SK-N-SH (cell line): ENCODE measurements around the gene RBPJL. TPM values are rescaled to one million over a fixed set of nuclear protein-coding genes. Genes with fewer than 3 reads are reported as not detected.

Source experiments
- CHD2 ChIP-seq: fragments of 150-350 bp; IDR thresholded peaks from 2 replicates; pipeline ENCODE4 v1.6.1; 2018; ENCODE audit warnings: low read length; ENCODE audit not compliant: partially characterized antibody
- IRF3 ChIP-seq: fragments of 150-350 bp; IDR thresholded peaks from 2 replicates; pipeline ENCODE4 v1.6.1; 2016; ENCODE audit warnings: mild to moderate bottlenecking, low read depth, low read length
- JUND ChIP-seq: IDR thresholded peaks from 2 replicates; pipeline ENCODE4 v1.4.0; 2012
- MAX ChIP-seq: IDR thresholded peaks from 2 replicates; pipeline ENCODE4 v1.4.0; 2012; ENCODE audit warnings: low read depth
- MEF2A ChIP-seq: IDR thresholded peaks from 2 replicates; pipeline ENCODE4 v1.4.0; 2012; ENCODE audit warnings: low read depth, borderline replicate concordance
- MXI1 ChIP-seq: IDR thresholded peaks from 2 replicates; pipeline ENCODE4 v1.6.1; 2012; ENCODE audit warnings: mild to moderate bottlenecking, low read depth, low read length, improper control_type of control experiment
- NFIC ChIP-seq: IDR thresholded peaks from 2 replicates; pipeline ENCODE4 v1.4.0; 2012; ENCODE audit warnings: borderline replicate concordance
- NRF1 ChIP-seq: IDR thresholded peaks from 2 replicates; pipeline ENCODE4 v1.6.1; 2012; ENCODE audit warnings: low read depth, mild to moderate bottlenecking, low read length
- PBX3 ChIP-seq: IDR thresholded peaks from 2 replicates; pipeline ENCODE4; 2012
- POLR2AphosphoS5 ChIP-seq: IDR thresholded peaks from 2 replicates; pipeline ENCODE4 v1.6.1; 2012; ENCODE audit warnings: low read depth, low read length
- RFX5 ChIP-seq: IDR thresholded peaks from 2 replicates; pipeline ENCODE4 v1.6.1; 2012; ENCODE audit warnings: mild to moderate bottlenecking, improper control_type of control experiment, low read length
- TCF12 ChIP-seq: IDR thresholded peaks from 2 replicates; pipeline ENCODE4 v1.4.0; 2012
- polyA plus RNA-seq, 3 experiments: library from polyadenylated mRNA; depleted of rRNA; stranded (reverse); fragments of >200 nt; gene quantifications; 2 replicates each; pipeline ENCODE4 v1.2.3, GENCODE V29; 2012
- TF ChIP-seq, protein P1 (sequence below): IDR thresholded peaks from 2 replicates; pipeline ENCODE4 v1.6.1; 2012; ENCODE audit warnings: mild to moderate bottlenecking, low read depth, low read length, moderate library complexity

The RBPJL gene
- polyA plus RNA-seq, 1 of the 3 experiments (the other 2 are of a cell fraction) = not detected

DNA sequence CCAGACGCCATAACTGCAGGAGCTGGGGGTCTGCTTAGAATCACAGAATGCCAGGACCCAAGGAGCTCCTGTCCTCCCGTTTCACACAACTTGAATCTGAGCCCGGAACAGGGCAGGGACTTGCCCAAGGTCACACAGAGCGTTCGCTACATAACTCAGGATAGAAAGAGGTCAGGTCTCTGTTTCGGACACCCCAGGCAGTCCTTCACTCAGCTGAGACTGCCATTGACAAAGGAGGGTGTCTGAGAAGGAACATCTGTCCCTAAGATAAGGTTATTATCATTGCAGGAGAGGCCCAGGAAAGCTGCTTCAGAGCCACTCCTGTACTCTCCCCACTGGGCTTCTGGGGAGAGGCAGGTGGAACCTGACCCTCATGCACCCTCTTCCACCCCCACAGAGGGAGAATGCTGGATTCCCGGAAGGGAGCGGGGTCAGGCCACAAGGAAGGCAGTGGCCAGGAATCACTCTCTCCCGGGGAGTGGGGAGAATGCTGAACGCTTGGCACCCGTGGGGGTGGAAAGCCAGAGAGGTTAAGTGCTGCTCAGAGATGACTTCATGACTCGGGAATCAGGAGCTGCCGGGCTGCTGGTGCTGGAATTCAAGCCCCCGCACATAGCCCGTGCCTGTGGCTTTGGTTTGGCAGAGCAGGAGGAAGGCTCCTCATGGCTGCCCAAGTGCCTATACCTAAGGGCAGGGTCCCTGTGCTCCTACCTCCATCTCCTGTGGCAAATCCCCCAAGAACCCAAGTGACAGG lies 30.9 kb downstream of the RBPJL start (continued):
- TF ChIP-seq, protein P1, sequence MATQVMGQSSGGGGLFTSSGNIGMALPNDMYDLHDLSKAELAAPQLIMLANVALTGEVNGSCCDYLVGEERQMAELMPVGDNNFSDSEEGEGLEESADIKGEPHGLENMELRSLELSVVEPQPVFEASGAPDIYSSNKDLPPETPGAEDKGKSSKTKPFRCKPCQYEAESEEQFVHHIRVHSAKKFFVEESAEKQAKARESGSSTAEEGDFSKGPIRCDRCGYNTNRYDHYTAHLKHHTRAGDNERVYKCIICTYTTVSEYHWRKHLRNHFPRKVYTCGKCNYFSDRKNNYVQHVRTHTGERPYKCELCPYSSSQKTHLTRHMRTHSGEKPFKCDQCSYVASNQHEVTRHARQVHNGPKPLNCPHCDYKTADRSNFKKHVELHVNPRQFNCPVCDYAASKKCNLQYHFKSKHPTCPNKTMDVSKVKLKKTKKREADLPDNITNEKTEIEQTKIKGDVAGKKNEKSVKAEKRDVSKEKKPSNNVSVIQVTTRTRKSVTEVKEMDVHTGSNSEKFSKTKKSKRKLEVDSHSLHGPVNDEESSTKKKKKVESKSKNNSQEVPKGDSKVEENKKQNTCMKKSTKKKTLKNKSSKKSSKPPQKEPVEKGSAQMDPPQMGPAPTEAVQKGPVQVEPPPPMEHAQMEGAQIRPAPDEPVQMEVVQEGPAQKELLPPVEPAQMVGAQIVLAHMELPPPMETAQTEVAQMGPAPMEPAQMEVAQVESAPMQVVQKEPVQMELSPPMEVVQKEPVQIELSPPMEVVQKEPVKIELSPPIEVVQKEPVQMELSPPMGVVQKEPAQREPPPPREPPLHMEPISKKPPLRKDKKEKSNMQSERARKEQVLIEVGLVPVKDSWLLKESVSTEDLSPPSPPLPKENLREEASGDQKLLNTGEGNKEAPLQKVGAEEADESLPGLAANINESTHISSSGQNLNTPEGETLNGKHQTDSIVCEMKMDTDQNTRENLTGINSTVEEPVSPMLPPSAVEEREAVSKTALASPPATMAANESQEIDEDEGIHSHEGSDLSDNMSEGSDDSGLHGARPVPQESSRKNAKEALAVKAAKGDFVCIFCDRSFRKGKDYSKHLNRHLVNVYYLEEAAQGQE = peak; percentile 70
- TF ChIP-seq NFIC = peak; percentile 93
- no peak for TF ChIP-seq CHD2
- peak; percentile 85 for TF ChIP-seq JUND
- peak; percentile 59; the same call in 1 of the 2 replicates for TF ChIP-seq MEF2A
- TF ChIP-seq POLR2AphosphoS5 = peak; percentile 55; the same call in 1 of the 2 replicates
- TF ChIP-seq PBX3 = peak; percentile 58
- no peak for TF ChIP-seq MXI1
- TF ChIP-seq MAX = peak; percentile 83
- no peak for TF ChIP-seq IRF3
- peak; percentile 86 for TF ChIP-seq TCF12
- TF ChIP-seq RFX5 = no peak
- no peak for TF ChIP-seq NRF1
- TF ChIP-seq, all 33 proteins: peak for 17
